ENCODE measurements around the gene MPRIP.

The MPRIP gene

GRCh38 chr17:17235212-17236174 is 193.2 kb downstream of the MPRIP start:
- no peak for DNase-seq (ENCODE audit: low read depth)

GRCh38 chr17:17236295-17237025 is 194.2 kb downstream of the MPRIP start:
- no peak for DNase-seq (ENCODE audit: low read depth)

DNA sequence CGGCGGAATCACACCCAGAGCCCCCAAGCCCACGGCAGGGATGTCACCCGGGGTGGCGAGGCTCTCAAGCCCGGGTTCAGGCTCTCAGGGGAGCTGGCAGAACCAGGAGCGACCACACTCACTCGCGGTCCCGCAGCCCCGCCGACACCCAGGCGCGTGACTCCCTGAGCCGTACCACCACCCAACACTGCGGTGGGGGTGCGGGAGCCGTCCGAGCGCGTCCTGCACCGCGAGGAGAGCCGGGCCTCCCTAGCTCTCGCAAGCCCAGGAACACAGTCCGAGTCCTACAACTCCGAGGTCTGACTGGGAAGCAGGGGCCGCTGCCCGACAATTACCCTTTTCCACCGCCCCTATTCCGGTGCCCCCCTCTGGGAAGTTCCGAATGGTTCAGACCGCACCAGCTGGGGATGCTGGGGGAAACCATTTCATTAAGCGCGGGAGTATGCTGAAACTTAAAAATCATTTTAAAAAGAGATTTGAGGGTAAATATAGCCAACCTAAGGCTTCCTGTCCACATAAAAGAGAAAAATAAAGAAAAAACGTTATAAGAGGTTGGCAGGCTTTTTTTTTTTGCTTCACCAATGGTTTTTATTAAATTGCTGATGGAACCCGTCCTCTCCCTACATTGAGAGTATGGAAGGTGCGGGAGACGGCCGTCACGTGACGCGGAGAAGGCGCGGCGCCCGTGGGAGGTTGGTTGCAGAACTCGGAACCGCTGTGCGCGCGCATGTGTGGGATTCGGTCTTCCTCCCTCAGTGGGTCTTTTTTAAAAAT is 195.0 kb downstream of the MPRIP start, which contains the start of gene FLCN:
FLCN (minus strand) TSS at position 143 of the 774 bp plus-strand sequence. CDS start 9,031 bp downstream, outside the sequence.
- DNase-seq (ENCODE audit: low read depth): peak; percentile 88

- no peak for DNase-seq (ENCODE audit: low read depth)
These were observed 197.6 kb downstream of the MPRIP start for GRCh38 chr17:17239832-17240231.

- no peak for DNase-seq (ENCODE audit: low read depth)
These were observed 199.4 kb downstream of the MPRIP start for GRCh38 chr17:17241656-17242055.

DNA sequence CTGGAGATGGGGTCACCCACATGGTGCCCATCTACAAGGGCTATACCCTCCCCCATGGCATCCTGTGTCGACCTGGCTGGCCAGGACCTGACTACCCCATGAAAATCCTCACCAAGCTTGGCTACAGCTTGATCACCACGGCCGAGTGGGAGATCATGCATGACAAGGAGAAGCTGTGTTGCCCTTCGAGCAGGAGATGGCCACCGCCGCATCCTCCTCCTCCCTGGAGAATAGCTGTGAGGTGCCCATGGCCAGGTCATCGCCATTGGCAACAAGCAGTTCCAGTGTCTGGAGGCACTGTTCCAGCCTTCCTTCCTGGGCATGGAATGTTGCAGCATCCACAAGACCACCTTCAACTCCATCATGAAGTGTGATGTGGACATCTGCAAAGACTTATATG is 200.0 kb downstream of the MPRIP start:
- DNase-seq (ENCODE audit: low read depth): no peak

Measured in stimulated activated CD8-positive, alpha-beta memory T cell treated with anti-CD3 and anti-CD28 coated beads, Interleukin-4, amount 100 ng/mL, for 24 hours (primary cell).